IMR-90 (cell line): ENCODE data around the gene FANCG. TPM values are rescaled to one million over a fixed set of nuclear protein-coding genes. Genes with fewer than 3 reads are reported as not detected.

Experiments
- ATAC-seq: fragments of 200-7000 bp; cut with Tn5 transposase; 2 replicates; pipeline ENCODE4 v1.9.1; 2020; ENCODE audit warnings: low read depth, mild to moderate bottlenecking, moderate library complexity
- BruUV-seq: library from RNA; stranded (reverse); fragments of 400-500 nt; replicated peaks from 2 replicates; lab custom pipeline; 2021; lab: Mats Ljungman, UMichigan
- CTCF ChIA-PET: fragments of 300-600 bp; formaldehyde crosslinking; extraction: SDS; loops from one replicate; lab custom pipeline; 2021; ENCODE audit warnings: antibody characterized with exemption; lab: Yijun Ruan, JAX
- POLR2A ChIA-PET: fragments of 300-600 bp; sonication (Branson Sonifier 250); formaldehyde crosslinking; loops from one replicate; lab custom pipeline; 2022; ENCODE audit warnings: antibody characterized with exemption; ENCODE audit not compliant: unreplicated experiment; lab: Charles Lee
- DNase-seq: peaks from one replicate; pipeline ENCODE4 v3.0.0; 2013
- H2AFZ ChIP-seq: replicated peaks from 2 replicates; pipeline ENCODE3; 2013; ENCODE audit warnings: low read length, mild to moderate bottlenecking; ENCODE audit not compliant: poor library complexity
- H2AK5ac ChIP-seq: 2 replicates; pipeline ENCODE4 v1.6.1; 2013; ENCODE audit warnings: low read depth, low read length, inconsistent platforms
- H2AK9ac ChIP-seq: replicated peaks from 2 replicates; pipeline ENCODE3; 2013; ENCODE audit warnings: mild to moderate bottlenecking, low read depth, low read length, moderate library complexity; ENCODE audit not compliant: poor library complexity
- H2BK120ac ChIP-seq: 2 replicates; pipeline ENCODE4 v1.6.1; 2013; ENCODE audit warnings: low read depth, low read length, inconsistent platforms
- H2BK15ac ChIP-seq: 3 replicates; pipeline ENCODE4 v1.6.1; 2013; ENCODE audit warnings: low read depth, low read length, inconsistent platforms
- H2BK20ac ChIP-seq: 2 replicates; pipeline ENCODE4 v1.6.1; 2013; ENCODE audit warnings: low read depth, mild to moderate bottlenecking, inconsistent platforms, low read length, moderate library complexity
- H2BK5ac ChIP-seq: 2 replicates; pipeline ENCODE4 v1.6.1; 2013; ENCODE audit warnings: mild to moderate bottlenecking, low read depth, low read length, inconsistent platforms; ENCODE audit not compliant: poor library complexity, severe bottlenecking
- H3K14ac ChIP-seq: replicated peaks from 2 replicates; pipeline ENCODE4 v1.6.1; 2013; ENCODE audit warnings: low read depth, low read length, inconsistent platforms
- H3K18ac ChIP-seq: 2 replicates; pipeline ENCODE4 v1.6.1; 2013; ENCODE audit warnings: low read depth, low read length, control low read depth
- H3K23ac ChIP-seq: 2 replicates; pipeline ENCODE4 v1.6.1; 2013; ENCODE audit warnings: low read depth, low read length, inconsistent platforms
- H3K27ac ChIP-seq: 2 replicates; pipeline ENCODE4 v1.5.1; 2013; ENCODE audit warnings: mild to moderate bottlenecking, control low read depth, low read length; ENCODE audit not compliant: insufficient read depth
- H3K27me3 ChIP-seq: 2 replicates; pipeline ENCODE4 v1.6.1; 2013; ENCODE audit warnings: low read length; ENCODE audit not compliant: control insufficient read depth, insufficient read depth
- H3K36me3 ChIP-seq: 2 replicates; pipeline ENCODE4 v1.6.1; 2013; ENCODE audit warnings: low read length, mixed read lengths; ENCODE audit not compliant: control insufficient read depth, insufficient read depth
- H3K4ac ChIP-seq: 2 replicates; pipeline ENCODE4 v1.6.1; 2013; ENCODE audit warnings: low read depth, low read length, inconsistent platforms
- H3K4me1 ChIP-seq: 2 replicates; pipeline ENCODE4 v1.6.1; 2013; ENCODE audit warnings: low read length, mixed read lengths; ENCODE audit not compliant: control insufficient read depth, insufficient read depth
- H3K4me2 ChIP-seq: 2 replicates; pipeline ENCODE4 v1.6.1; 2013; ENCODE audit warnings: low read depth, mild to moderate bottlenecking, control low read depth, low read length, moderate library complexity
- H3K4me3 ChIP-seq: 2 replicates; pipeline ENCODE4 v1.5.1; 2013; ENCODE audit warnings: low read depth, mild to moderate bottlenecking, control low read depth, low read length, moderate library complexity; ENCODE audit not compliant: insufficient read depth
- H3K56ac ChIP-seq: 2 replicates; pipeline ENCODE4 v1.6.1; 2013; ENCODE audit warnings: low read length, inconsistent platforms; ENCODE audit not compliant: insufficient read depth; ENCODE audit errors: extremely low read depth
- H3K79me1 ChIP-seq, 2 experiments: 2 replicates each; pipeline ENCODE4 v1.6.1; 2013; ENCODE audit warnings: low read length in 2 of 2, inconsistent platforms in 1 of 2, low read depth in 1 of 2
- H3K9ac ChIP-seq: 2 replicates; pipeline ENCODE4 v1.6.1; 2013; ENCODE audit warnings: low read depth, low read length, control low read depth
- H3K9me1 ChIP-seq: 2 replicates; pipeline ENCODE4 v1.6.1; 2013; ENCODE audit warnings: low read length, inconsistent platforms; ENCODE audit not compliant: insufficient read depth
- H3K9me3 ChIP-seq: 2 replicates; pipeline ENCODE4 v1.6.1; 2013; ENCODE audit warnings: low read length; ENCODE audit not compliant: control insufficient read depth, insufficient read depth
- H4K20me1 ChIP-seq: 2 replicates; pipeline ENCODE4 v1.6.1; 2013; ENCODE audit warnings: low read length, inconsistent platforms; ENCODE audit not compliant: insufficient read depth
- H4K5ac ChIP-seq: 2 replicates; pipeline ENCODE4 v1.6.1; 2013; ENCODE audit warnings: mild to moderate bottlenecking, low read depth, low read length, control low read depth
- H4K8ac ChIP-seq, 2 experiments: 2 replicates each; pipeline ENCODE4 v1.6.1; 2013; ENCODE audit warnings: low read depth in 2 of 2, low read length in 2 of 2, control low read depth in 1 of 2, inconsistent platforms in 1 of 2
- H4K91ac ChIP-seq: 2 replicates; pipeline ENCODE4 v1.6.1; 2013; ENCODE audit warnings: low read depth, low read length, inconsistent platforms; ENCODE audit not compliant: insufficient read depth
- BHLHE40 ChIP-seq: fragments of 150-350 bp; IDR thresholded peaks from 2 replicates; pipeline ENCODE4 v1.6.1; 2016; ENCODE audit warnings: mild to moderate bottlenecking, low read depth, low read length
- CEBPB ChIP-seq: IDR thresholded peaks from 2 replicates; pipeline ENCODE4 v1.6.1; 2012; ENCODE audit warnings: low read depth, low read length, improper control_type of control experiment
- CHD1 ChIP-seq: IDR thresholded peaks from 2 replicates; pipeline ENCODE4 v1.6.1; 2012; ENCODE audit warnings: low read depth, low read length, improper control_type of control experiment
- CTCF ChIP-seq: conservative IDR thresholded peaks from 2 replicates; pipeline ENCODE4 v1.5.1; 2012; ENCODE audit warnings: mild to moderate bottlenecking, low read depth, low read length, improper control_type of control experiment
- ELK1 ChIP-seq: fragments of 150-350 bp; IDR thresholded peaks from 2 replicates; pipeline ENCODE4 v1.6.1; 2016; ENCODE audit warnings: low read depth, mild to moderate bottlenecking, low read length, moderate library complexity, borderline replicate concordance
- FOS ChIP-seq: fragments of 150-350 bp; IDR thresholded peaks from 2 replicates; pipeline ENCODE4 v1.6.1; 2016; ENCODE audit warnings: low read depth, low read length
- MAFK ChIP-seq: IDR thresholded peaks from 2 replicates; pipeline ENCODE4 v1.6.1; 2012; ENCODE audit warnings: low read depth, low read length, improper control_type of control experiment
- MAZ ChIP-seq: IDR thresholded peaks from 2 replicates; pipeline ENCODE4 v1.6.1; 2012; ENCODE audit warnings: low read depth, mild to moderate bottlenecking, low read length, improper control_type of control experiment, moderate library complexity, borderline replicate concordance
- MXI1 ChIP-seq: IDR thresholded peaks from 2 replicates; pipeline ENCODE4 v1.6.1; 2012; ENCODE audit warnings: low read depth, mild to moderate bottlenecking, low read length, moderate library complexity, borderline replicate concordance
- NFE2L2 ChIP-seq: fragments of 150-350 bp; IDR thresholded peaks from 2 replicates; pipeline ENCODE4 v1.6.1; 2016; ENCODE audit warnings: low read depth, mild to moderate bottlenecking, low read length
- POLR2A ChIP-seq: IDR thresholded peaks from 2 replicates; pipeline ENCODE4 v1.6.1; 2012; ENCODE audit warnings: mild to moderate bottlenecking, low read depth, low read length
- RAD21 ChIP-seq: IDR thresholded peaks from 2 replicates; pipeline ENCODE4 v1.6.1; 2012; ENCODE audit warnings: low read length, improper control_type of control experiment
- RCOR1 ChIP-seq: IDR thresholded peaks from 2 replicates; pipeline ENCODE4 v1.6.1; 2012; ENCODE audit warnings: mild to moderate bottlenecking, low read length, improper control_type of control experiment; ENCODE audit not compliant: insufficient replicate concordance
- RFX5 ChIP-seq: IDR thresholded peaks from 2 replicates; pipeline ENCODE4 v1.8.0; 2012; ENCODE audit warnings: low read depth, mild to moderate bottlenecking, low read length, moderate library complexity
- SMC3 ChIP-seq: fragments of 150-350 bp; IDR thresholded peaks from 2 replicates; pipeline ENCODE4 v1.6.1; 2016; ENCODE audit warnings: low read depth, mild to moderate bottlenecking, antibody characterized with exemption, low read length, moderate library complexity
- USF2 ChIP-seq: fragments of 150-350 bp; IDR thresholded peaks from 2 replicates; pipeline ENCODE4 v1.6.1; 2017; ENCODE audit warnings: mild to moderate bottlenecking, antibody characterized with exemption, low read length, low read depth
- WGBS, 2 experiments: methylation state at CpG; one replicate each; pipeline versions ENCODE4 v1.1.5 to v1.1.7; 2013; ENCODE audit warnings: missing lambda C conversion rate in 2 of 2; ENCODE audit not compliant: insufficient read length in 1 of 2; ENCODE audit errors: extremely low coverage in 2 of 2; 5-methylcytosine and 5-hydroxymethylcytosine counted together
- dilution Hi-C: fragments of 300-500 bp; cut with HindIII; formaldehyde crosslinking; loops from one replicate; pipeline ENCODE4 v1.14.3; 2018; ENCODE audit warnings: low sequenced_read_pairs; ENCODE audit not compliant: unreplicated experiment
- in situ Hi-C: fragments of 300-500 bp; cut with MboI; formaldehyde crosslinking; loops from 3 replicates; pipeline ENCODE4 v1.14.3; 2019; ENCODE audit warnings: low sequenced_read_pairs, inconsistent platforms, mixed read lengths
- intact Hi-C: fragments of 100-400 bp; cut with micrococcal nuclease; formaldehyde crosslinking; loops from 2 replicates; pipeline ENCODE4 v1.10.0; 2022
- polyA plus RNA-seq, 3 experiments: library from polyadenylated mRNA; depleted of rRNA; stranded (reverse); fragments of >200 nt; gene quantifications; 2 replicates each; pipeline ENCODE4 v1.2.3, GENCODE V29; 2012; ENCODE audit warnings: low replicate concordance in 1 of 3
- total RNA-seq: library from RNA; depleted of rRNA; stranded (reverse); fragments of >200 nt; gene quantifications from 2 replicates; pipeline ENCODE4 v1.2.3, GENCODE V29; 2012

The FANCG gene
- total and polyA plus RNA-seq, 2 of the 4 experiments (the other 2 are of a cell fraction) = 16.1 to 19.3 TPM

GRCh38 chr9:35048511-35048910, 31.2 kb downstream of the FANCG start:
- in situ Hi-C loops (no loop called here), dilution Hi-C loops (no loop called here), intact Hi-C loops (no loop called here)
- H2AFZ ChIP-seq = no peak overlapping the region
- H4K8ac ChIP-seq = no peak overlapping the region
- ChIA-PET CTCF (no interaction called here), POLR2A (no interaction called here)
- 100% methylated on average over 1 to 2 of the region's 6 CpGs for WGBS, 2 experiments
- H3K9ac ChIP-seq = no peak overlapping the region
- no peaks in the 10 kb centered on the region for H3K9me3 ChIP-seq
- peaks cover 7% of the 10 kb centered on the region; the same call in 1 of the 2 replicates for H3K9me1 ChIP-seq
- no peak overlapping the region for H3K27ac ChIP-seq
- no peak for ATAC-seq
- no peak overlapping the region for H2BK5ac ChIP-seq
- no peak overlapping the region for H3K56ac ChIP-seq
- H2BK20ac ChIP-seq = no peak overlapping the region
- H2AK5ac ChIP-seq = no peak overlapping the region
- H3K4me2 ChIP-seq = no peak overlapping the region
- H3K79me1 ChIP-seq = peaks cover 9 to 23% of the 10 kb centered on the region in 2 experiments
- no TSS peak for BruUV-seq
- H3K36me3 ChIP-seq = peaks cover 27% of the 10 kb centered on the region
- H4K91ac ChIP-seq = no peak overlapping the region
- no peak overlapping the region for H3K4ac ChIP-seq
- TF ChIP-seq CTCF = no peak
- no peak for TF ChIP-seq NFE2L2
- no peak for TF ChIP-seq ELK1
- TF ChIP-seq BHLHE40 = no peak
- no peak for TF ChIP-seq RAD21
- TF ChIP-seq FOS = no peak
- TF ChIP-seq USF2 = no peak
- TF ChIP-seq MXI1 = no peak
- TF ChIP-seq RCOR1 = no peak
- TF ChIP-seq SMC3 = no peak
- no peak for TF ChIP-seq RFX5
- TF ChIP-seq CHD1 = no peak
- TF ChIP-seq MAFK = no peak
- no peak for TF ChIP-seq POLR2A
- no peak for TF ChIP-seq MAZ
- no peak for TF ChIP-seq CEBPB
- 0 out of 2 replicates have a peak, but pooled peaks cover under 1% of the 10 kb centered on the region for H4K20me1 ChIP-seq
- H3K23ac ChIP-seq = no peak overlapping the region
- H3K4me1 ChIP-seq = peaks cover 6% of the 10 kb centered on the region
- H3K27me3 ChIP-seq = no peaks in the 10 kb centered on the region
- H2AK9ac ChIP-seq = no peak overlapping the region
- no peak overlapping the region for H2BK120ac ChIP-seq
- no peak overlapping the region for H3K14ac ChIP-seq
- no peak overlapping the region for H2BK15ac ChIP-seq
- DNase-seq = no peak
- no peak overlapping the region for H3K18ac ChIP-seq
- no peak overlapping the region for H4K5ac ChIP-seq
- H3K4me3 ChIP-seq = no peak overlapping the region
